Kidney (tissue), 14 donors: Measurements from ENCODE around the gene TTC39B. TPM values are rescaled to one million over a fixed set of nuclear protein-coding genes. Genes with fewer than 3 reads are reported as not detected.
A peak's percentile ranks its signal among the peaks of the same experiment; 100 is the strongest.

Source experiments
- DNase-seq, 5 donors: peaks; one replicate each; pipeline ENCODE4 v3.0.0-alpha.2; 2013 to 2020
- FAIRE-seq: peaks from 2 replicates; lab custom pipeline; 2012; peaks lifted over from hg19 to GRCh38; lab: Jason Lieb, UNC
- H3K27ac ChIP-seq, 2 donors: one replicate each; pipeline ENCODE4 v1.7.0; 2013; ENCODE audit warnings: low read depth in 2 of 2, low read length in 2 of 2, inconsistent platforms in 1 of 2
- H3K27me3 ChIP-seq: one replicate; pipeline ENCODE4 v1.7.1; 2013; ENCODE audit warnings: low read length, inconsistent platforms; ENCODE audit not compliant: control insufficient read depth, insufficient read depth
- H3K36me3 ChIP-seq, 3 donors: one replicate each; pipeline versions ENCODE4 v1.7.0 to v1.7.1; 2013; ENCODE audit warnings: low read length in 3 of 3, control low read depth in 1 of 3, inconsistent platforms in 1 of 3; ENCODE audit not compliant: insufficient read depth in 3 of 3, control insufficient read depth in 2 of 3
- H3K4me1 ChIP-seq, 3 donors: one replicate each; pipeline versions ENCODE4 v1.7.0 to v1.7.1; 2013; ENCODE audit warnings: low read length in 3 of 3, inconsistent platforms in 1 of 3, low read depth in 1 of 3; ENCODE audit not compliant: control insufficient read depth in 2 of 3, insufficient read depth in 2 of 3
- H3K4me3 ChIP-seq, 3 donors: one replicate each; pipeline versions ENCODE4 v1.7.0 to v1.8.1; 2013; ENCODE audit warnings: low read length in 3 of 3, control low read depth in 1 of 3, inconsistent platforms in 1 of 3
- H3K9ac ChIP-seq, 3 donors: one replicate each; pipeline versions ENCODE4 v1.7.0 to v1.7.1; 2013; ENCODE audit warnings: low read length in 3 of 3, control low read depth in 1 of 3, inconsistent platforms in 1 of 3
- H3K9me3 ChIP-seq, 3 donors: one replicate each; pipeline versions ENCODE4 v1.7.0 to v1.7.1; 2013; ENCODE audit warnings: low read length in 3 of 3, control low read depth in 1 of 3, inconsistent platforms in 1 of 3; ENCODE audit not compliant: control insufficient read depth in 2 of 3, insufficient read depth in 1 of 3
- CTCF ChIP-seq: IDR thresholded peaks from 3 replicates; pipeline ENCODE4 v1.5.1; 2012; ENCODE audit warnings: mild to moderate bottlenecking, moderate library complexity, borderline replicate concordance; ENCODE audit not compliant: insufficient read depth; ENCODE audit errors: extremely low read depth
- intact Hi-C: fragments of 100-400 bp; cut with DNase I; formaldehyde crosslinking; loops from one replicate; pipeline ENCODE4 v1.11.1; 2022
- polyA plus RNA-seq: library from polyadenylated mRNA; stranded (reverse); fragments of 350-450 nt; fragmentation: Illumina TruSeq; extraction: RNeasy Lipid Tissue Mini Kit (QIAGEN cat#74804); gene quantifications from one replicate; pipeline ENCODE4 v1.2.3, GENCODE V29; 2014; ENCODE audit warnings: low read depth, low replicate concordance; ENCODE audit not compliant: insufficient read depth
- total RNA-seq: library from RNA; stranded (reverse); fragmentation: NEBNext Ultra II Directional; extraction: Animal tissue kit (Norgen Biotek cat#: 25700); gene quantifications from one replicate; pipeline ENCODE4 v1.2.1, GENCODE V29; 2021
- donor health status: control.
- donor health status: control.
- donor health status: control.
- donor health status: control.
- donor health status: control.
- donor health status: DM: yes; HTN: yes; CAD: no.
- donor health status: Normal renal cell carcinoma (clear cell type).

Gene TTC39B
- total and polyA plus RNA-seq, 2 donors from 2014 or later, result 4.9 to 22.0 TPM

GRCh38 chr9:15277400-15278090 is 29.5 kb downstream of the TTC39B start:
- no peaks in the 10 kb centered on the region for H3K36me3 ChIP-seq
- DNase-seq, result peak in 2 of 5 donors; percentile 83 to 86
- peaks cover 0 to 30% (median 7%) of the 10 kb centered on the region in 3 donors for H3K4me1 ChIP-seq
- intact Hi-C loops, result no loop called here
- peak overlapping the region in 1 of 3 donors; percentile 6 for H3K4me3 ChIP-seq
- H3K27me3 ChIP-seq, result no peaks in the 10 kb centered on the region
- H3K27ac ChIP-seq, result peak overlapping the region; percentile 35 to 39
- peak; percentile 94 for FAIRE-seq
- no peak overlapping the region for H3K9ac ChIP-seq
- TF ChIP-seq CTCF, result peak; percentile 27
- H3K9me3 ChIP-seq, result no peaks in the 10 kb centered on the region

- FAIRE-seq (no peak), DNase-seq (peak in 2 of 5 donors; percentile 65 to 73)
- intact Hi-C loops, result no loop called here
- no peak overlapping the region for H3K27ac ChIP-seq
- TF ChIP-seq CTCF, result no peak
- H3K4me1 ChIP-seq, result peaks cover 0 to 30% (median 7%) of the 10 kb centered on the region in 3 donors
- H3K27me3 ChIP-seq, result no peaks in the 10 kb centered on the region
- H3K36me3 ChIP-seq, result no peaks in the 10 kb centered on the region
- H3K4me3 ChIP-seq, result no peak overlapping the region
- no peaks in the 10 kb centered on the region for H3K9me3 ChIP-seq
- no peak overlapping the region for H3K9ac ChIP-seq
Measured at GRCh38 chr9:15276328-15276938, 30.6 kb downstream of the TTC39B start.

- DNase-seq (no peak), FAIRE-seq (no peak)
- Histone ChIP-seq H3K4me1 (peaks cover 0 to 29% (median 7%) of the 10 kb centered on the region in 3 donors), H3K9ac (no peak overlapping the region), H3K36me3 (no peaks in the 10 kb centered on the region), H3K27me3 (no peaks in the 10 kb centered on the region), H3K4me3 (no peak overlapping the region), H3K9me3 (no peaks in the 10 kb centered on the region), H3K27ac (no peak overlapping the region)
- intact Hi-C loops, result no loop called here
- TF ChIP-seq CTCF, result no peak
Measured at GRCh38 chr9:15274425-15274824, 32.6 kb downstream of the TTC39B start.
